ENCODE results near the gene CRISPLD2.
"Not testable (repeated sequence)": the region's sequence is repeated elsewhere in the genome, so short reads cannot be mapped to it uniquely, and the experiment has no call there.

The CRISPLD2 gene

DNA sequence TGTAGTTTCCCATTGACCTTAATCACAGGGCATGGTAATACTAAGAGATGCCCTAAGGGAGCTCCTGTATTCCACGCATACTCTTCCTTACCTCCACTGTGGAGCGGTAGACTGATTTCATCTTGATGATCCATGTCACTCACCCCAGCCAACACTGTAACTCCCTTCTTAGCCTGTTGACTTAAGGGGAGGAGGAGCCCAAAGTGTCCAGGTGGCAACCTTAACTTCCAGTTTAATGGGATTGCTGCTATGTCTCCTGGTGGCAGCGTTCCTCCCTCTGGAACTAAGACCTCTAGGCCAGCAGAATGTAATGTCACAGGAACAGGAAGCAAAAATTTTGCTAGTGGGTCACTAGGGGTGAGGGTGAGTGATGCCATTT, 36.4 kb downstream of the CRISPLD2 start:
- not testable (repeated sequence) for DNase-seq (ENCODE audit: low read depth in 2 of 3, low spot score in 2 of 3)

DNA sequence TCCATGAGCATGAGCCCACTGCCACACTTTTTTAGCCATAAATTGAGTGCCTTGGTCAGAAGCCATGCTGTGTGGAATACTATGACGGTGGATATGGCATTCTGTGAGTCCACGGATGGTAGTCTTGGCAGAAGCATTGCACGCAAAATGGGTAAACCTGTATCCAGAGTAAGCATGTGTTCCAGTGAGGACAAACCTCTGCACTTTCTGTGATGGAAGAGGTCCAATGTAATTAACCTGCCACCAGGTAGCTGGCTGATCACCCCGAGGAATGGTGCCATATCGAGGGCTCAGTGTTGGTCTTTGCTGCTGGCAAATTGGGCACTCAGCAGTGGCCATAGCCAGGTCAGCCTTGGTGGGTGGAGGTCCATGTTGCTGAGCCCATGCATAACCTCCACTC, 37.0 kb downstream of the CRISPLD2 start:
- not testable (repeated sequence) for DNase-seq (ENCODE audit: low read depth in 2 of 3, low spot score in 2 of 3)

DNA sequence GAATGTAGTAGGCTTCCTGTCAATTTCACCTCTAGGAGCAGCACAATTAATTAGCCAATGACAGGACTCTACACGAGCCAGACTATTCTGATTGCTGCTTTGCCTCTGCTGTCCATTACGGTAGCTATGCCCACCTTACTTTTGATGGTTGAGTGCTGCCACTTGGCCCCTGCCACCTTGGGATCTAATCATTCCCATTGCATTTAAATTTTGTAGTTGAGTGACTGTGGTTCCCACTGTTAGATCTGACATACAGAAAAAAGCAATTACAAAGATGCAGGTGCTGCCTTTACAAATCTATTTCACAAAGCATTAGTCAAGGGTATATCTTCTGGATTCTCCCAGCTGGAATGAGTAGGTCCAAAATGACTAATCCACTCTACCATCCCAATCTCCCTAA, 39.9 kb downstream of the CRISPLD2 start:
- DNase-seq (ENCODE audit: low read depth in 2 of 3, low spot score in 2 of 3) = no peak

DNA sequence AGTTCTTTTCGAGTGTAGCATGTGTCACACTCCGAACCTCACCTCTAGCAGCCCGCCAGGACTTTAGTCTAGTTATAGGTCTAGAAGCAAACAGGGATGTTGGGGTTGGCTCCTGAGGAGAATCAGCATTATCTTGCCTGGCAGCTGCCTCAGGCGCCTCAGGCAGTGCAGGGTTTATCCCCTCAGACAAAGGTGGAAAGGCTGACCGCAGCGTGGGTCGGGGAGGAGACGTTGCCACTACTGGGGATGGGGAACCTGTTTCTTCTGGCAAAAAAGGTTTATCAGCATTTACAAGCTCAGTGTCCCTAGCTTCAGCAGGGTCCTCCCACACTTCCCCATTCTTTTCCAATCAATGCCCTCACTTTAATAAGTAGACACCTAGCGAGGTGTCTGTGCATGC, 40.6 kb downstream of the CRISPLD2 start:
- no peak for DNase-seq (ENCODE audit: low read depth in 2 of 3, low spot score in 2 of 3)

DNA sequence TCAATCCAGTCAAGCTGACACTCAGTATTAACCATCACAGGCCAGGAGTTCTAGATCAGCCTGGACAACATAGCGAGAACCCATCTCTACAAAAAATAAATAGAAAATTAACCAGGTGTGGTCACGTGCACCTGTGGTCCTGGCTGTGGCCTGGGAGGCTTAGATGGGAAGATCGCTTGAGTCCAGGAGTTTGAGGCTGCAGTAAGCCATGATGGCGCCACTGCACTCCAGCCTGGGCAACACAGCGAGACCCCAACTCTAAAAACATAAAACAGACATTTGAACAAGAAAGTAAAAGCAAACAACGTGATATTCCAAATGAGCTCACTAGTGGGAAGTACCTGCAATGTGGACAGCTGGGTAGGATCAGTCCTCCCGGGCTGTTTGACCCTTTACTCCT, 41.9 kb downstream of the CRISPLD2 start:
- DNase-seq (ENCODE audit: low read depth in 2 of 3, low spot score in 2 of 3) = no peak

DNA sequence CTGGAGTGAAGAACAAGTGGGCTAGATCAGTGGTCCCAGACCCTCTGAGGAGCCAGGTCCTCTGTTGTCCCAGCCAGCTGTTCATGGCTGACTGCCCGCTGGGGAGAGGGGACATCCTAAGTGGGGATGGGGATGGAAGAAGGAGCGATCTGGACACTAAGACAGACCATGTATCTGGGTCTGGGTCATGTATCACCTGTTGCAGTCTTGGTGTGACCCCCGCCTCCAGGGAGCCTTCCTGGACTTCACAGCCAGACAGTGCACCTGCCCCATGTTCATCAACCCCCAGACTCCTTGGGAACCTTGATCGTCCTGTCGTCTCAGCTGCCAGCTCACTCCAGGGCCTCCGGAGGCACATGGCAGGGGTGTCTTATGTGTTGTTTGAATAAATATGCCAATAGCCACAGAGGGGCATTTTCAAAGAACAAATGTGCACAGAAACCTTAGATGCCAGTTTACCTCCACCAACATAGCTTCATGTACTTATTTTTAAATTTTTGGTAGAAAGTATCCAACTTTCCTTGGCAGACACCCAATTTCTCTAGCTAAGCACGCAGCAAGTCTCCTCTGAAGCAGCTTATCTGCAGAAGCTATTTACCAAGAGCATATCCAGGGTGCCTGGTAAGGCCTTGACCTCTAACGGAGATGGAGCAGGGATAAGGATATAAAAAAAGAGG, 43.2 kb downstream of the CRISPLD2 start:
- DNase-seq (ENCODE audit: low read depth in 2 of 3, low spot score in 2 of 3) = no peak

DNA sequence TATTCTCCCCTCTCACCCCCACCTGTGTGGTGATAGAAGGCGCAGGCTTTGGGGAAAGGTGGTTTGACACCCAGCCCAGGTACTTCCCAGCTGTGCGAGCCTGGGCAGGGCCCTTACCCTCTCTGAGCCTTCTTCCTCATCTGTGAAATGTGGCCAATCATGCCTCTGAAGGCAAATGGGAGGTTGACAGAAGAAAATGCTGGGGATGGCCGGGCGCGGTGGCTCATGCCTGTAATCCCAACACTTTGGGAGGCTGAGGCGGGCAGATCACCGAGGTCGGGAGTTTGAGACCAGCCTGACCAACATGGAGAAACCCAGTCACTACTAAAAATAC, 43.7 kb downstream of the CRISPLD2 start:
- no peak for DNase-seq (ENCODE audit: low read depth in 2 of 3, low spot score in 2 of 3)

DNA sequence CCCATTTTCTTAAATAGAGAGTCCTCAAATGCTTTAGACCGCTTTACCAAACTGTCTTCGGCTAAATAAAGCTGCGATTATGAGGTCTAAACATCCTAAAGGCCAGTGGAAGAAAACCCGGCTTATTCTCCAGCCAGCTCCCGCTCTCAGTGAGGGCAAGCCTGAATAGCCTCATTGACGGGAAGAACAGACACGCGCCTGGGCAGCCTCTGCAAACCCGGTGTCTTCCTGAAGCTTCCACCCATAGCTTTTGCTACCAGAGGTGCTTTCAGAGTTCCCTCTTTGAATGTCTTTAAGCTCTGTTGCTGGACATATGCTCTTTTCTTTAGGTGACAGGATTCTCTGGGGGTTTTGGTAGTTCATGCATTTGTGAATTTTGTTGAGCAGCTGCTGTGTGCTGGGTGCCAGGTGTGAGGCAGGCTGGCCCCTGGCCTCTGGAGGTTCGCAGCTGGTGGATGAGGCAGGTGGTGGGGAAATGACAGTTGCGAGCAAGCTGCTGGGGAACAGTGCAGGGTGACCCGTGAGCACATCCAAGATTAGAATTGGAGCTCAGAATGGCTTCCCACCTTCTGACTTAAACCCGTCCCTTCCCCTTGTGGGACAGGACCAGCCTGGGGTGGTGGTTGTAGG, 44.7 kb downstream of the CRISPLD2 start:
- no peak for DNase-seq (ENCODE audit: low read depth in 2 of 3, low spot score in 2 of 3)

DNA sequence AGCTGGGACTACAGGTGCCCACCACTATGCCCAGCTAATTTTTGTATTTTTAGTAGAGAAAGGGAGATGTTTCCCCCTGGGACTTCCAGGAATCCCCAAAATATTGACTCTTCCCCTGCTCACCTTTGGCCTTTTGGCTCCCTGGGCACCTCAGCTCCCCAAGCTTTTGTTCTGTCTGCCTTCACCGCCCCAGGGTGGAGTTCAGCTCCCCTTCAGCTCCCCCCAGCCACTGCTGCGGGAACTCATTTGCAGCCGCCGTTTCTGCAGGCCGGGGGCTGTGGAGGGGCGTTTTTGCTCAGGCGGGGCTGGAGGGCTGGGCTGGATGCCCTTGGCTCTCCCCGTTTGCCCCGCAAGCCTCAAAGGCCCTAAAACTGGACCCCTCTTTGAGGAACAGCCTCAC, 47.9 kb downstream of the CRISPLD2 start:
- DNase-seq (ENCODE audit: low read depth in 2 of 3, low spot score in 2 of 3) = no peak

DNA sequence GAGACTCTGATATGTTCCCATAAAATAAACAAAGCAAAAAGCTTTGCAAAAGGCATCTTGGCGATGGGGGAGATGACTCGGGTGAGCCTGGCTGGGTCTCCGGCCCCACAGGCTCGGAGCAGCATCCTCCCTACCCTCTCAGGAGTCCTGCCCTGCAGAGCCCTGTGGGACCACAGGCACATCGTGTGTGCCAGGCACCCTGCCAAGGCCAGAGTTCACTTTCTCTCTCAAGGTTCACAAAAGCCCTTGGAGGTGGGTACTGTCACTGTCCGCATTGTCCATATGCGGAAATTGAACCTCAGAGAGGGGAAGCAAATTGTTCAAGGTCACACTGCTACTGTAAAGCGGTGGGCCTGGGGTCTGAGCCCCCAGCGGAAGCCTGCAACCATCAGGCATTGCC, 48.5 kb downstream of the CRISPLD2 start:
- DNase-seq (ENCODE audit: low read depth in 2 of 3, low spot score in 2 of 3) = no peak

DNA sequence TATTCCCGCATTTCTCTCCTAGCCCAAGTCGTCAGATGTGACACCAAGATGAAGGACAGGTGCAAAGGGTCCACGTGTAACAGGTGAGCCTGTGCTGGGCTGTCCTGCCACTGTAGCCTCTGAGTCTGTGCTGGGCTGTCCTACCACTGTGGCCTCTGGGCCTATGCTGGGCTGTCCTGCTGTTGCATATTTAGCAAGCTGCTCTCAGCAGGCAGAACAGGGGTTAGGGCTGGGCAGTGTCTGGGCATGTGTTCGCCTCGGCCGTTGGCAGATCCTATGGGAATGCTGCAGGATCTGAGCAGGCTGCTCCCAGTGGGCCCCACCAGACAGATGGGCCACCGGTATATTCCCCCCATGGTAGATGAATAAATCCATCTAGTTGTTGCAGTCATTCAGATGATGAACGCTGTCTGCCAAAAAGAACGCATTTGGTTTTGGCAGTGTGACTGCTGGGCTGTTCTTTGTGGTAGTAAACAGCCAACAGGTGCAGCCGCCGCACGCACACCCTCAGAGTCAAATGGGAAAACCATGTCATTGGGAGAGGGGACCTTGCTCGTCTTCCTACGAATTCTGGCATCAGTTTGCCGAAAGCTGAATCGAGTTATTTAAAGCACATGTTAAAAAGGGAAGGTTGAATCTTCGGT, 49.2 kb downstream of the CRISPLD2 start:
- no peak for DNase-seq (ENCODE audit: low read depth in 2 of 3, low spot score in 2 of 3)

DNA sequence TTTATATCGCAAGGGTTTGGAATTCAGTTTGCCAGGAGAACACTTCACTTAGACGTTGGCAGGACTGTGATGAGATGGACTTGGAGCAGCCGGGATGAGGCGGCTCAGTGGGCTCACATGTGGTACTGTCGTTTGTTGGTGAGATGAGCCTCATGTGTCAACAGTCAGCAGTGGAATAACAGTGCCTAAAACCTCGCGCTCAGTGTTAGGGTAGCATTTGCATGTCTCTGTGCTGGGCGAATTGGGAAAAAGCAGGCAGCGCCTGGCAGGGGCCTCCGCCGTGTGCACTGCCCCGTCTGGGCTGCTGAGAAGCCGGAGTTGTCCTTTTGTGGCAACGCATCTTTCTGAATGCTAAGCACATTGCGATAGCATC, 49.7 kb downstream of the CRISPLD2 start:
- no peak for DNase-seq (ENCODE audit: low read depth in 2 of 3, low spot score in 2 of 3)

DNA sequence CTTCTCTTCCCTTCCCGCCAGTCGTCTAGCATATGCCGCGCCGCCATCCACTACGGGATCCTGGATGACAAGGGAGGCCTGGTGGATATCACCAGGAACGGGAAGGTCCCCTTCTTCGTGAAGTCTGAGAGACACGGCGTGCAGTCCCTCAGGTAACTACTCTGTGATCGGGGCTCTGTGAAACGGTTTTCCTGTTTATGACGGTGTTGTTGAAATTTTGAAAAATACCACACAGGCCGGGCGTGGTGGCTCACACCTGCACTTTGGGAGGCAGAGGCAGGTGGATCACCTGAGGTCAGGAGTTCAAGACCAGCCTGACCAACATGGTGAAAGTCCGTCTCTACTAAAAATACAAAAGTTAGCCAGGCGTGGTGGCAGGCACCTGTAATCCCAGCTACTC, 53.2 kb downstream of the CRISPLD2 start:
- not testable (repeated sequence) for DNase-seq (ENCODE audit: low read depth in 2 of 3, low spot score in 2 of 3)

DNA sequence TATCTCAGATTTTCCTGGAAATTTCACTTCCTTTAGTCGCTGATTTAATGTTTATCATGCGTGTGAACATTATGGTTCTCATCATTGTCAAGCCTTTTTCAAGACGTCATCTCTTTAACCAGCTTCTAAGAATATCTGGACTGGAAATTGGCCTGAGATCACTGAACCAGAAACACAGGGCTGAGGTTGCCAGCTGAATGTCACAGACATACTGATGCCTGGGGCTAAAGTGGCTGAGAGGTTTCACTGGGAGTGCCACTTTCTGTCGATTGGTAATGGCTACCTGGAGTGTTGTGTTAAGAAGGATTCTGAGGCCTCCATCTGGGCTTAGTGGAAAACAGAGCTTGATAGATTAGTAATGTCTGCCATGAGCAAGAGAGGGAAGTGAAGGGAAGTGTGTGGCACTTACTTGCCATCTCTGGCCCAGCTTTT, 54.2 kb downstream of the CRISPLD2 start:
- DNase-seq (ENCODE audit: low read depth in 2 of 3, low spot score in 2 of 3) = no peak

DNA sequence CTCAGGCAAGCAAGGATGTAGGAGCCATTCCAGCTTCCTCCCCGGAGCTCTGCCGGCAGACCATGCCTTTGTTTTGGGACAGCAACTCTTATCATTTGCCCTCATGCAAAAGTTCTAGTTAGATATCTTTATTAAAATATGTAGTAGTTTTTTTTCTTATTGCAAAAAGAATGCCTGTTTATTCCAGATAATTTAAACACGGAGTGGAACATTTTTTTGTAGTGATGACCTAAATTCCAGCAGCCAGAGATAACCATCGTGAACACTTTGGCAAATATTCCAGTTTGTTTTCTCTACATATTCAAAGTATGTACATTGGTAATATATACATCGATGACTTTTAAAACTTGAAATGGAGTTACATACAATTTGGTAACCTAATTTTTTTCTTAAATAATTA, 54.8 kb downstream of the CRISPLD2 start:
- no peak for DNase-seq (ENCODE audit: low read depth in 2 of 3, low spot score in 2 of 3)

DNA sequence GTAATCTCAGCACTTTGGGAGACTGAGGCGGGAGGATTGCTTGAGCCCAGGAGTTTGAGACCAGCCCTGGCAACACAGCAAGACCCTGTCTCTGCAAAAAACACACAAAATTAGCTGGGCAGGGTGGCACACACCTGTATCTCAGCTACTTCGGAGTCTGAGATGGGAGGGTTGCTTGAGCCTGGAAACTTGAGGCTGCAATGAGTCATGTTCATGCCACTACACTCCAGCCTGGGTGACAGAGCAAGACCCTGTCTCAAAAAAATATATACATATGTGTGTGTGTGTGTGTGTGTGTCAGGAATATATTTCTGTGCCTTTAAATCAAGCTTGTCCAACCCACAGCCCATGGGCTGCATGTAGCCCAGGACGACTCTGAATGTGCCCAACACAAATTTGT, 55.2 kb downstream of the CRISPLD2 start:
- no peak for DNase-seq (ENCODE audit: low read depth in 2 of 3, low spot score in 2 of 3)

DNA sequence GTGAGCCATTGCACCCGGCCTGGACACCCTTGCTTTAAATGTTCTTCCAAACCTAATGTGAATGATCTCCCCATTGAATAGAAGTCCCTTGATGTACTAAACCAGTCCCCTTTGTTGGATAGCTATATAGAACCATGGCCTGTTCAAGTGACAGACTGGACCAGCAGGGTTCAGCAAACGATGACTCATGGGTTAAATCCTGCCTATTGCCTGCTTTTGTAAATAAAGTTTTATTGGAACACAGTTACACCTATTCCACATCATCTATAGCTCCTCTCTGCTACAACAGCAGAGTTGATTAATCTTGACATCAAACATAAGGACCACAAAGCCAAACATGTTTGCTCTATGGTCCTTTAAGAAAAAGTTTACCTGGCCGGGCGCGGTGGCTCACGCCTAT, 56.1 kb downstream of the CRISPLD2 start:
- DNase-seq (ENCODE audit: low read depth in 2 of 3, low spot score in 2 of 3) = no peak

DNA sequence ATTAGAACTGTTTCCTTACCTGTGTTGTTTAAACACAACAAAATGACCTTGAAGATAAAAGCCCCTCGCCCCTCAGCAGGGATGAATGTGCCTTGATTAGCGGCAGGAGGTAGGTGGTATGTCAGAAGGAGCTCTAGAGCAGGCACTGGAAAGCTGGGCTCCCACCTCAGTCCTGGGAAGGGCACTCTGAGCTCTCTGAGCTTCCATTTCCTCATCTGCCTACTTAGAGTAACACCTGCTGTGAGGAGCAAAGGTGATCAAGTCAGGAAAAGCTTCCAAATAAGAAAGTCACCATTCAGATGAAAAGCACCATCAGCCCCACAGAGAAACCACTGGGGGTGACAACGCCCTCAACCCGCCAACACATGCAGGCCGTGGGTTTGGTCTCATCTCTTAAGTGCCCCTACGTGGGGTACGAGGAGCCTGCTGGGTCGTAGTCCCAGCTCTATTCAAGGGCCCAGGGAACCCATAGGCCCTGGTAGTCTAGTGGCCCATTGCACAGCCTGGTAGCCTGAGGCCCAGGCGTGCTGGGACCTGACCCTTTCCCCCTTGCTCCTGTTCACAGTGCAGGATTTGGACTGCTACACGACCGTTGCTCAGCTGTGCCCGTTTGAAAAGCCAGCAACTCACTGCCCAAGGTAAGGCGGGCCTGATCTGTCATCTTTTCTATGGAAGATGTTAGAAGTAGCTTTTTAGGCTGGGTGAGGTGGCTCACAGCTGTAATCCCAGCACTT, 57.3 kb downstream of the CRISPLD2 start:
- no peak for DNase-seq (ENCODE audit: low read depth in 2 of 3, low spot score in 2 of 3)

DNA sequence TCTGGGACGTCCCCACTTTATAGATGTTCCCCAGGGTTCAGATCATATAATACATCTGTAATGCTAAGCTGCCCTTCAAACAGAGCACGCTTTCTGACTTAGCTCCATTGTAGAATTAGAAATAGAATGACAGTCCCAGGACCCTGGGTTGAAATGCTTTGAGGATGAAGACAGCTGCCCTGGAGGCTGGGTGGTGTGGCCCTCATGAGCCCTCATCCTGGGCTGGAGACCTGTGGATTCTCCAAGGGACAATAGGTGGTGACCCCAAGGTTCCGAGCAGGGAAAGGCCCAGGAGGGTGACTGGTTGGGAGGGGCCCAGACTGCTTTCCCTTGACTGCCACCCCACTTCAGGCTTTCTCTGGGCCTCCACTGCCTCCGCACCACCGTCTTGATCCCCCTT, 59.0 kb downstream of the CRISPLD2 start:
- no peak for DNase-seq (ENCODE audit: low read depth in 2 of 3, low spot score in 2 of 3)

DNA sequence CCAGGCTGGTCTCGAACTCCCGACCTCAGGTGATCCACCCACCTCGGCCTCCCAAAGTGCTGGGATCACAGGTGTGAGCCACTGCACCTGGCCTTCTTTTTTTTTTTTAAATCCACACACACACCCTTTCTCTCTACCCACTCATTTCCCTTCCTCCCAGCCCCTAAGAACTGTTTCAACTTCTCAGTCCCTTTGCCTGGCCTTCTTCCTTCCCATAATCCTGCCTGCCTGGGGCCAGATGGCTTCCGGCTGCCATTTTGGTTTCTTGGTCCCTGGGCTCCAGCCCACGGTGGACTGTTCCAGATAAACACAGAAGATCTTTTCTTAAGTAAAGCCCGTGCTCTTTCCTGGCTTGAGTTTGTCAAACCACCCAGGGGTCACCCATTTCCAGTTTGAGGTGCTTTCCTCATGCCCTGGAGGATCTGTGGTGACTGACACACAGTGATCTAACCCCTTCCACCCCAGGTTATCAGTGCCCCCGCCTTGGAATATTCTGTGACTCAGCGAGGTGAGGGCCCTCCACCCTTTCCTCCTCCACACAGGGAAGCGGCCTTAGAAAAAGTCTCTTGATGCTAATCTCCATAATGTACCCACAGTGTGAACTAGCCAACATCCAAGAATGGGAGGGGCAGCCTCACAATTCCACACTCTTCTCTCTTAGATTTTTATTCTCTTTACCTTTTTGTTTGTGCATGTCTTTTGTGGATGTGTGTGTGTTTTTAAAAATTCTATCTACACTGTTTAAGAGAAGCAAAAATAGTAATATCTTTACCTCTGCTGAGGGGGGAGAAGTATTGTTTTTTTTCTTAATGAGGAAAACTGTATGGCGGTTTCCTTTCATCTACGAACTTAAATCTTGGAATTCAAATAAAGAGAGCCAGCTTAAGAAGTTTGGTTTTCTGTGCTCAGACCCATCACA, 60.0 kb downstream of the CRISPLD2 start:
- DNase-seq (ENCODE audit: low read depth in 2 of 3, low spot score in 2 of 3) = no peak
